SK-N-MC (cell line): ENCODE data around the gene TTC9C.
A peak's percentile ranks its signal among the peaks of the same experiment; 100 is the strongest.
"Not testable (repeated sequence)": the region's sequence is repeated elsewhere in the genome, so short reads cannot be mapped to it uniquely, and the experiment has no call there.

Experiments used
- DNase-seq: peaks from one replicate; pipeline ENCODE4 v3.0.0-alpha.2; 2011; ENCODE audit warnings: low read depth, low spot score
- H3K27ac ChIP-seq: fragments of 200-600 bp; sonication (generic); 2 replicates; pipeline ENCODE4 v1.5.1; 2016; ENCODE audit warnings: mixed run types
- H3K36me3 ChIP-seq: fragments of 200-600 bp; sonication (generic); 2 replicates; pipeline ENCODE4 v1.6.1; 2017; ENCODE audit warnings: antibody characterized with exemption, low read length, mixed read lengths; ENCODE audit not compliant: insufficient read depth
- H3K4me3 ChIP-seq: fragments of 200-600 bp; sonication (generic); 2 replicates; pipeline ENCODE4 v1.5.1; 2016
- H3K9ac ChIP-seq: fragments of 200-600 bp; sonication (generic); 2 replicates; pipeline ENCODE4 v1.8.0; 2017; ENCODE audit warnings: mixed run types, mixed read lengths; ENCODE audit not compliant: insufficient read length
- H3K9me3 ChIP-seq: fragments of 200-600 bp; sonication (generic); 2 replicates; pipeline ENCODE4 v1.6.1; 2017; ENCODE audit warnings: low read depth, mild to moderate bottlenecking, antibody characterized with exemption, low read length, moderate library complexity, mixed read lengths
- EZH2 ChIP-seq: fragments of 200-600 bp; sonication (generic); IDR thresholded peaks from one replicate; pipeline ENCODE4 v1.6.1; 2017; ENCODE audit warnings: antibody characterized with exemption
- FOXP2 ChIP-seq: optimal IDR thresholded peaks from 2 replicates; pipeline ENCODE3; 2011; ENCODE audit warnings: mild to moderate bottlenecking, moderate library complexity; ENCODE audit not compliant: insufficient read depth; ENCODE audit errors: extremely low read length, control extremely low read depth
- POLR2AphosphoS5 ChIP-seq: IDR thresholded peaks from 2 replicates; pipeline ENCODE4 v1.6.1; 2012; ENCODE audit warnings: mild to moderate bottlenecking, low read depth, low read length, borderline replicate concordance

Gene TTC9C

DNA sequence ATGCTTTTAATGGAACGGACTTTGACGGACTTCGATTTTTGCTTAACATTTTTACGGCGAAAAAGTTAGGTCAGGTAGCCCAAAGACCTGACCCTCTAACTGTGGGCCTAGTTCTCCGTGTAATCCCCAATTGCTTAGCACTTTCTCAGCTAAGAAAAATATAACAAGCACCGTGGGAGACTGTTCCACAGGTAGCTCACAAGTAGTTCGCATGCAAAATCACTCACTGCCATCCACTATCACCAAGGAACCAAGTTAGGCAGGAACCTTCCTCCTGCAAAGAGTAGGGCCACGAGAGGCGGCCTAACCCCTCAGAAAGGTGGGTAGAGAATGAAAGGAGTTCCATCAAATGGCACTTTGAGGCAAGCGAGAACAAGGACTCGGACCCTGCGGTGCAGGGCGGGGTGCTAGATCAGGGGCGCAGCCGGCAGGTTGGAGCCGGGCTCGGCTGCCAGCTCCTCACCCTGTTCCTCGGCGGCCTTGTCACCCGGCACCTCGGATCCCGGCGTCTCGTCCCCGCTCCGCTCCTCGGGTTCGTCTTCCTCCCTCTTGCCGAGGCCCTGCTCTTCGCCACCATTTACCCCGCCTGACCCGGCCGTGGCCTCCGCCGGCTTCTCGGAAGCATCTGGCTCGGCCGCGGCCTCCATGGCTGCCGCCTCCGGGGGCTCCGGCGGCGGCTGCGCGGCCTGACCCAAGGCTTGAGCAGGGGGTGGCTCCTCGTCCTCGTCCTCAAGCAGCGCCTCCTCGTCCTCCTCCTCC is 2.0 kb upstream of the TTC9C start:
- Histone ChIP-seq H3K9ac (peak overlapping the region; percentile 94), H3K9me3 (no peaks in the 10 kb centered on the region), H3K27ac (peak overlapping the region; percentile 100), H3K36me3 (peaks cover 47% of the 10 kb centered on the region), H3K4me3 (peak overlapping the region; percentile 98)
- DNase-seq = no peak
- no peak for TF ChIP-seq EZH2
- no peak for TF ChIP-seq FOXP2
- no peak for TF ChIP-seq POLR2AphosphoS5

DNA sequence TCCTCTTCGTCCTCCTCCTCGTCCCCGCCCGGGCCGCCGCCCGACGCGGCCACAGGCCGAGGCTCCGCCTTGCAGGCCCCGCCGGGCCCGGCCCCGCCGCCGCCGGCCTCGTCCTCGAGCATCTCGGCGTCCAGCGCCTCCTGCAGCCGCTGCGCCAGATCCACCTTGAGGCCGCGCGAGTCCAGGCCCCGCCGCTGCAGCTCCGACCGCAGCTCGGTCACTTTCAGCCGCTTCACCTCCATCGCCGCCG is 1.4 kb upstream of the TTC9C start:
- no peak for DNase-seq
- Histone ChIP-seq H3K36me3 (peaks cover 43% of the 10 kb centered on the region), H3K9me3 (no peaks in the 10 kb centered on the region), H3K9ac (peak overlapping the region; percentile 94), H3K27ac (peak overlapping the region; percentile 100), H3K4me3 (peak overlapping the region; percentile 98)
- no peak for TF ChIP-seq EZH2
- no peak for TF ChIP-seq FOXP2
- TF ChIP-seq POLR2AphosphoS5 = no peak

DNA sequence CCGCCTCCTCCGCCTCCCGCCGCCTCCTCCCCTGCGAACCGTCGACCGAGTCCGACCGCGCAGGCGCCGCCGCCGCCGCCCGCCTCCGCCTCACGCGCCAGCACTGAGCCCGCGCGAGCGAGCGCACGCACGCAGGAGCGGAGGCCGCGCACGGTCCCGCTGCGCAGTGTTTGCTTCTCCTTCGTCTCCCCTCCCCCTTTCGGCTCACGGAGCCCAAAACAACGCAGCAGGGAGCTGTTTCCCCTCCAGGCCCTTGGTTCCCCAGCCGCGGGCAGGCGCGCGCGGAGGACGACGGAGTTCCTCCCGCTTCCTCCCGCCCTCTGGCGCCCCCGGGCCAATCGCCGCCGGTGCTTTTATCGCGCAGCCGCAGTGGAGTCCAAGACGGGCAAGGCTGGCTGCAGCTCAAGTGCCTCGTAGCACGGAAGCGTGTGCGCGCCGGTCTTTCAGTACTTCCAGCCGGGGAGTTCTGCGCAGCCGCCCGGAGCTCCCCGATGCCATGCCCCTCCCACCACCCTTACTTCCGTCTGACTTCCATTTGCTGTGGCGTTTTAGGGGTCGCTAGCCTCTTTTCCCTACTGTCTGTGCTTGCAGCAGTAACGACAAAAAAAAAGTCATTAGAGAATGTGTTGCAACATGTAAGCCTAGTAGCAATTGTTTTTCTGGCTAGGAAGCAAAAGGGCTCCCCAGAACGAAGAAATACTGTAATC is 968 bp upstream of the TTC9C start, which contains the start of gene HNRNPUL2:
Gene HNRNPUL2, minus strand, starts transcription at position 293 of the 707 bp plus-strand sequence. CDS start 301 bp downstream, outside the sequence.
- peak; percentile 96 for DNase-seq
- peaks cover 38% of the 10 kb centered on the region for H3K36me3 ChIP-seq
- no peak for TF ChIP-seq EZH2
- TF ChIP-seq FOXP2 = peak; percentile 88
- TF ChIP-seq POLR2AphosphoS5 = peak; percentile 79
- peak within 1 kb of the TSS; percentile 97 for H3K9ac ChIP-seq
- H3K27ac ChIP-seq = peak within 1 kb of the TSS; percentile 100
- H3K4me3 ChIP-seq = peak within 1 kb of the TSS; percentile 98
- no peaks in the 10 kb centered on the region for H3K9me3 ChIP-seq

DNA sequence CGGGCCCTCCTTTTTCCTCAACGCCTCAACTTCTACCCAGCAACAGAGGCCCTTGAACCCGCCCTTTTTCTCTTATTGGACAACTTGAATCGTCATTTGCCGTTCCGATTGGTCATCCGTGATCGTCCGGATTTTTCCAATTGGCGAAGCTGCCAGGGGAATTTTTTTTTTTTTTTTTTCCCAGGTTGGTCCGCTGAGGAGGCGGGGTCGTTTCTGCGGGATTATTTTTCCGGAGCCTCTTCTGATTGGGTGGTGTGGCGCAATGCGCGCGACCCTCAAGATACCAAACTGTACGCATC is 465 bp upstream of the TTC9C start:
- no peak for TF ChIP-seq POLR2AphosphoS5
- TF ChIP-seq FOXP2 = no peak
- Histone ChIP-seq H3K4me3 (peak overlapping the region; percentile 98), H3K27ac (peak overlapping the region; percentile 100), H3K36me3 (peaks cover 34% of the 10 kb centered on the region), H3K9me3 (no peaks in the 10 kb centered on the region), H3K9ac (peak overlapping the region; percentile 97)
- DNase-seq = peak; percentile 97

- H3K4me3 ChIP-seq = peak overlapping the region; percentile 98
- H3K9ac ChIP-seq = peak overlapping the region; percentile 86
- H3K36me3 ChIP-seq = peaks cover 25% of the 10 kb centered on the region
- DNase-seq, H3K9me3 ChIP-seq: not testable (repeated sequence)
- 0 out of 2 replicates have a peak overlapping the region, but pooled peaks have one; percentile 25 for H3K27ac ChIP-seq
Observed at GRCh38 chr11:62730076-62730475, 1.8 kb downstream of the TTC9C start.

- TF ChIP-seq POLR2AphosphoS5 (no peak), EZH2 (no peak), FOXP2 (no peak)
- H3K9ac ChIP-seq = no peak overlapping the region
- H3K36me3 ChIP-seq = peaks cover 23% of the 10 kb centered on the region
- DNase-seq = no peak
- no peaks in the 10 kb centered on the region for H3K9me3 ChIP-seq
- no peak overlapping the region for H3K27ac ChIP-seq
- H3K4me3 ChIP-seq = no peak overlapping the region
Observed at GRCh38 chr11:62732830-62733229, 4.5 kb downstream of the TTC9C start.

DNA sequence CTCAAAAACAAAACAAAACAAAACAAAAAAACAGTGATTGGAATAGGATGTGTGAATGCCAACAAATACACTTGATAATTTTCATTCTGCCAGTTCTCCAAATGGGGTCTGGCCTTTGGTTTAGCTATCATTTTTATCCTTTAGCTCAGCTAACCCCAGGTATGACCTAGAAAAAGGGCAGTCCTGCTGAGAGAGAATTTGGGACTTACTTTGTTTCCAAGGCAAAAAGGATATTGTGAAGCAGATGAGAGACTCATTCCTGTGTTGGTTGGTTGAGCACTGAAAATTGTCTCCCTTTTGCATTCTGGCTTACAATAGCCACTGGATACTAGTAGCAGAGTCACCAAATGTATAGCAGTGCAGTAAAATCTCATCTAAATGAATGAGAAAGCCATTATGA is 8.9 kb downstream of the TTC9C start:
- no peak for TF ChIP-seq FOXP2
- TF ChIP-seq POLR2AphosphoS5 = no peak
- no peak for TF ChIP-seq EZH2
- Histone ChIP-seq H3K9ac (no peak overlapping the region), H3K9me3 (no peaks in the 10 kb centered on the region), H3K4me3 (no peak overlapping the region), H3K36me3 (peaks cover 32% of the 10 kb centered on the region), H3K27ac (no peak overlapping the region)
- DNase-seq = no peak

GRCh38 chr11:62747475-62748160 is 19.3 kb downstream of the TTC9C start:
- no peak for DNase-seq

GRCh38 chr11:62749931-62750330 is 21.6 kb downstream of the TTC9C start:
- not testable (repeated sequence) for H3K9ac ChIP-seq, DNase-seq, H3K4me3 ChIP-seq, H3K9me3 ChIP-seq, H3K27ac ChIP-seq, H3K36me3 ChIP-seq

More at GRCh38 chr11:62747475-62748160, 19.3 kb downstream of the TTC9C start:
- H3K36me3 ChIP-seq = peaks cover 4% of the 10 kb centered on the region; the same call in 1 of the 2 replicates
- no peaks in the 10 kb centered on the region for H3K9me3 ChIP-seq
- peak overlapping the region; percentile 77 for H3K27ac ChIP-seq
- no peak overlapping the region for H3K4me3 ChIP-seq
- H3K9ac ChIP-seq = no peak overlapping the region
- no peak for TF ChIP-seq FOXP2
- TF ChIP-seq POLR2AphosphoS5 = no peak
- TF ChIP-seq EZH2 = no peak
